Measurements from ENCODE around the gene CHMP2A.
"Not testable (repeated sequence)": the region's sequence is repeated elsewhere in the genome, so short reads cannot be mapped to it uniquely, and the experiment has no call there.

The CHMP2A gene

GRCh38 chr19:58510084-58510862, 44.6 kb downstream of the CHMP2A start:
- no peak for DNase-seq

- DNase-seq, result no peak
Observed at GRCh38 chr19:58509731-58510083, 45.2 kb downstream of the CHMP2A start.

- not testable (repeated sequence) for DNase-seq
Observed at GRCh38 chr19:58507602-58508223, 47.2 kb downstream of the CHMP2A start.
